HTR-8/SVneo (cell line): Measurements from ENCODE around the gene PBX3.

Experiments used
- DNase-seq: peaks from one replicate; pipeline ENCODE4 v3.0.0; 2011; ENCODE audit warnings: low spot score, mixed read lengths; ENCODE audit not compliant: insufficient read length
- FAIRE-seq: peaks from 2 replicates; lab custom pipeline; 2011; peaks lifted over from hg19 to GRCh38; lab: Jason Lieb, UNC

Gene PBX3

DNA sequence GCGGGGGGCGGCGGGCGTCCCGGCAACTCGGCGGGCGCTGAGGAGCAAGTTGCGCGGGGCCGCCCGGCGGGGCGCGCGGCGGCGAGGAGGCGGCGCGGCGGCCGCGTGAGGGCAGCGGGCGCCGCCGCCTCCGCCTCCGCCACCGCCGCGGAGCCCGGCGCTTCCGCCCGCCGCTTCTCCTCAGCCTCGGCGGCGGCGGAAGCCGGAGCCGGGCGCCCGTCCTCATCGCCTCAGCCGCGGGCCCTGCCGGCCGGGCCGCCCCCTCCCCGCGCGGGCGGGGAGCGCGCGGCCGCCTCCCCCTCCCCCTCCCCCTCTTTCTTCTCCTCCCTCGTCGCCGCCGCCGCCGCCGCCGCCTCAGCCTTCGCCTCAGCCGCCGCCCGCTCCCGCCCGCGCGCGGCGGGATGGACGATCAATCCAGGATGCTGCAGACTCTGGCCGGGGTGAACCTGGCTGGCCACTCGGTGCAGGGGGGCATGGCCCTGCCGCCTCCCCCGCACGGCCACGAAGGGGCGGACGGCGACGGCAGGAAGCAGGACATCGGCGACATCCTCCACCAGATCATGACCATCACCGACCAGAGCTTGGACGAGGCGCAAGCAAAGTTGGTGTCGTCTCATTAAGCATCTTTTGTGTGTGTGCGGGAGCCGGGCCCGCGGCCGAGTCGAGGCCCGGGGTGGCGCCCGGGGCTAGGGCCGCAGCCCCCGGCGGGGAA lies at the start of gene PBX3:
Gene PBX3 (plus strand): TSS at position 321 of the 712 bp plus-strand sequence.
- no peak for FAIRE-seq
- no peak for DNase-seq

DNA sequence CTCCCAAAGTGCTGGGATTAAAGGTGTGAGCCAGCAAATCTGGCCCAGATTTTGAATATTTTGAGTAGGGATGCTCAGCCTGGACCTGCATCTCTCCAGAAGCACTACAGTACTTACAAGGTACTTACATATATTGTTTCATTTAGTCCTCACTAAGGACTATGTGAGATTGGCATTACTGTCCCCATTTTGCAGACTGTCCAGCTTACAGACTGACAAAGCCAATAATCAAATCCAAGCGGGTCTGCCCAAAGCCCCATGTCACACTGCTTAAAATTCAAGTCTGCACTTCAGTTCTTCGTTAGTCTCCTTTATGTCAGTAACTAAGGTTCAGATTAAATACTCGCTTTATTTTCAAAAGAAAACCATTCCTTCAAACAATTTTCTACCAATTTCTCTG lies 47.3 kb upstream of the PBX3 start:
- DNase-seq, result no peak
- no peak for FAIRE-seq

DNA sequence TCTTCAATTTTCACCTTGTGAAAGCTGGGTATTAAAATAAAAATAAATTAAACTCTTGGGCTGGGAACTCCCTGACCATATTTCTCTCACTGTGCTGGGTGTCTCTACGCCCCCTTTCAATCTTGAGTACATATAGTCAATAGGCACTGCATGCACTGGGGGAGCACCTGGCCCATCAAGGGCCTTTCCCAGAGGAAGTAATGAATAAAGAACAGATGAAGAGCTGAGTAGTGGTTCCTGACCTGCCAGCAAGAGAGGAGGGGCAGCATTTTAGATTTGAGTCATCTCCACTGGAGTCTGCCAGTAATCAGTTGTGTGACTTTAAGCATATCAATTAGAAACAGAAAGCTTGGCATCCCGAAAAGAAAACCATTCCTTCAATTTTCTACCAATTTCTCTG lies 46.4 kb upstream of the PBX3 start:
- FAIRE-seq (no peak), DNase-seq (no peak)

DNA sequence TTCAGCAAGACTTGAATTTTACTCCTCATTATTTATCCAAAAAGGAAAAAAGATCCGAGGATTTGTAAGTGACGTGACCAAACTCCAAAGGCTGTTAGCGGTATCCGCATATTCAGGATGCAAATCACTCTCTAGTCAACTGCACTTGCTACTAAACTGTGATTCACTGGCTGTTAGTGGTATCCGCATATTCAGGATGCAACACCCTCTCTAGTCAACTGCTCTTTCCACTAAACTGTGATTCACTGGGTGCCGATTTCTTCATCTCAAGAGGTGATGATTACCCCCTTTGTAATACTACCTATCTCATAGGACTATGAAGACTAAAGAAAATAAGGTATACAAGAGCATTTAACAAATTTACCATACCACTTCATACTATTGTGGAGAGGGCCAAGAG lies 45.8 kb upstream of the PBX3 start:
- no peak for DNase-seq
- FAIRE-seq, result no peak

DNA sequence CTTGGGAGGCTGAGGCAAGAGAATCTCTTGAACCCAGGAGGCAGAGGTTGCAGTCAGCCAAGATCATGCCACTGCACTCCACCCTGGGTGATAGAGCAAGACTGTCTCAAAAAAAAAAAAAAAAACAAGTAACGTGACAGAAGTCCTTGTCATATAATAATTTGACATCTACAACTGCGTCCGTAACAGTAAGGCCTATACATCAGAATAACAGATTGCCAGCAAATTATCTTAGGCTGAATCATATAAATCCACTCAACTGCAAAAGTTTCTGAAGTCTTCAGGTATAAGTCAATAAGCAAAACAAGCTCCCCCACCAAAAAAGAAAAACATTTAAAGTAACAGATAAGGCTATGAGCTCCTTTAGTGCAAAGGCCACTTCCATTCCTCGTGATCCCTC lies 43.5 kb upstream of the PBX3 start:
- DNase-seq (no peak), FAIRE-seq (no peak)

DNA sequence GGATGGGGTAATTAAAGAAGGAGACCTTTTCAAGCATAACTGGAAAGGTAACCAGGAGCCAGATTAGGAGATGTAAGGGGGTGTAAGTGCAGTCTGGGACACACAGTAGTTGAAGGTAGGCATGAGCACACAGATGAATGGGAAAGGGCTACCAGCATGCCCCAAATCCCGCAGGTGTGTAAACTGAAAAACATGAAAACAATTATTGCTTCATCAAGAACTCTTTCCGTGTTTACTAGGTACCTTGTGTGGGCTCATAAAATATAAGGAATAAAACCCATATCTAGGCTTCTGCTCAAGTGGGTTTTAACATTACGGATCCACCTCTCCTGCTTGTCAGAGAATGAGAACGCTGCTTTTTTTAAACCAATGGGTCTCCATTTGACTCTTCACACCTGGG lies 41.3 kb upstream of the PBX3 start:
- no peak for FAIRE-seq
- no peak for DNase-seq

DNA sequence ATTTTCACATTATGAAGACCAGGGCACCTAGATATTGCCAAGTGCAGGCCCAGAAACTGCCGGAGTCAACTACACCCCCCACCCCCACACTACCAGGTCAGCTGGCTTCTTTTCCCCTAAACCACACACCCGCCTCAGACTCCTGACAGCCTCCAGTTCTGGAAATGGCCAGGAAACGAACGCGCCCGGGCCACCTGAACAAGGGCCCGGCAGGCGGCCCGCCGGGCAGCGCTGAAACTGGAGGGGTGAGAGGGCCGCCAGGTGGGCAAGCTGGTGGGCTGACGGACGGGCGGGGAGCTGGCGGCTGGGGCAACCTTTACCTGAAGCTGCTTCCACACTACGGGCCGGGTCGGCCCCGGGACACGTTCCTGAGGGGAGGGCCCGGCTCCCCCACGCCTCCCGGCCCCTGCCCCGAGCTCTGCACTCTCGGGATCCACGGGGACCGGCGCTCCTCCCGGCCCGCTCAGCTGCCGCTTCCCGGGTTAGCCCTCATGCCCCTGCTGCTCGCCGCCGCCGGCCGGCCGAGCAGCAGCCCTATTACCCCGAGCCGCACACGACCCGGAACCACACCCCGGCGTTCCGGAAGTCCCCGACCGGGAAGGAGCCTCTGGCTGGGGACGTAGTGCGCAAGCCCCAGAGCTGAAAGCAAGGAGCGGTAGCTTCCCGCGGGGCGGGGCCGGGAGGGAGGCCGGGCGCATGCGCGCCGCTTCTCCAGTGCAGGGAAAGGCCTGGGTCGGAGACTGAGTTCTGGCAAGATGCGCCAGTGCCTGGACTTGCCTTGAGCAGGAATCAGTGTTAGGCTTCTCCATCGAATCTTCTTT lies 40.3 kb upstream of the PBX3 start, which contains the start of gene MAPKAP1:
Gene MAPKAP1 (minus strand): TSS at position 558 of the 821 bp plus-strand sequence. CDS start 34,634 bp downstream, outside the sequence.
- FAIRE-seq, result peak; percentile 38
- peak; percentile 94 for DNase-seq

DNA sequence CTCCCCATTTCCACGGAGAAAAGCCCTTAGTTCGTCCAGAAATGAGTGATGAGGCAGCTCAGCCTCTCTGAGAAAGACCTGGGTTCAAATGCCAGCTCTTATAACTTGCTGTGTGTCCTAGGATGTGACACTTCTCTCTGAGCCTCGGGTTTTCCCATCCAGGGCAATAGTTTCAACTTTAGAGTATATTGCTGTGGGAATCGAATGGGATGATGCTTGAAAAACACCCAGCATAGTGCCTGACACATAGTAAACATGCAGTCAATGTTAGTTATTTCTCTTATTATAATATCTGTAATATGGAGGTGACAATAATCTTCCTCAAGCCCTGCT lies 39.7 kb upstream of the PBX3 start:
- DNase-seq, result no peak
- no peak for FAIRE-seq

DNA sequence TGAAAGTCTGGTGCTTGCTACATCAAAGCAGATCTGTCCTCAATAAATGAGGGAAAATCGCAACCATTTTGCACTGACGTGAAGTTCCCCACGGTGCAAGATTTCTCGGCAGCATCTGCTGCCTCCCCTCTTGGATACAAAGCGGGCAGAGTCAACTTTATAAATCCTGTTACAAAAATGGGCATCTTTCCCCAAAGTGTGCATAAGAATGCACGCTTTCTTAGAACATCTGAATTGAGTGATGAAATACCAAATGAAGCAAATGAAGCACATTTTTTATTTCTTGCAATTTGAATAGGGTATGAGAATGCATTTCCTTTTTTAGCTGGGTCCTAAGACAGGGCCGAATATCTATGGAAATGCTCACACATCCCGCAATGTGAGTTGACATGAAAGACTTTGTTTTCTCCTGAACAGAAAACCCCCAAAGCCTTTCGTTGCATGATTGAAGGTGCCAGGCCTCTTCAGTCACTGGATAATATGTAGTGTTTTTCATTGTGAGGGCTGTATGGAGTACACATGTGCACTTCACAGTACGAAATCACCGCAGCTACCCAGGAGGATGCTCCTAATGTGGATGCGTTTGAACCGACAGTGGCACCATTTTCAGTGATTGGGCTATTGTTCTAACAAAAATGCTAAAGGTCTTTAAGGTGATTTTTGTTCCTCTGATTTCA lies 20.6 kb upstream of the PBX3 start:
- FAIRE-seq (no peak), DNase-seq (no peak)

DNA sequence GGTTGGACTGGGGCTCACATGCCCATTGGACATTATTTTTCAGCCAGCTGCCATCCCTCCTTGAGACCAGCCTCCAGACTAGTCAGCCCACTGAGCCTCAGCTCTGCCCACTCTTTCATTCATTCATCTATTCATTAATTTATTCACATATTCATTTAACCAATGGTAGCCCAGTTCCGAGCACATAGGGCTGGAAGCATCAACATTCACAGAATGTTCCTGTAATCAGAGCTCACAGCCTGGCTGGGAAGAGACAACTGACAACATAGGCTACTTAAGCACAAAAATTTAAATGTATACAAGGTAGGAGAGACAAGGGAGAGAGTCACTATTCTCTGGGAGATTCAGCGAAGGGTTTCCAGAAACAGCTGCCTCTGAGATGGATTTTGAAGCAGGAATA lies 17.0 kb upstream of the PBX3 start:
- FAIRE-seq (no peak), DNase-seq (no peak)

DNA sequence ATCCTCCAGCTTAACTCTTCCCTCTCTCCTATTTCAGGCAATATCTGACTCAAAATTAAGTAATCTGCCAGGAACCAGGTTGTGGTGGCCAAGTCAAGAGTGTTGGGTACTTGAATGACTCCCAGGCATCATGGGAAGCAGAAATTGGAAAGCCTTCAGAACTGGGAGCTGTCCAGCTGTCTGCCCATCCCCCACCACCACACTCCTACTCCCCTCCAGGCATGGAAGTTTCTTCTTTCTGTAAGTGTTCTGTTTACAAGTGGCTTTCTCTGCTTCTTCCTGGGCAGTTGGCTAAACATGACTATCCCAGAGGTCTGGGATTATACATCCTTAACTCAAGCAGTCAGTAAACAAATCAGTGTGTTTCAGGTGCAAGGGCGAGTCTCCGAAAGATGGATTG lies 14.6 kb upstream of the PBX3 start:
- FAIRE-seq, result no peak

DNA sequence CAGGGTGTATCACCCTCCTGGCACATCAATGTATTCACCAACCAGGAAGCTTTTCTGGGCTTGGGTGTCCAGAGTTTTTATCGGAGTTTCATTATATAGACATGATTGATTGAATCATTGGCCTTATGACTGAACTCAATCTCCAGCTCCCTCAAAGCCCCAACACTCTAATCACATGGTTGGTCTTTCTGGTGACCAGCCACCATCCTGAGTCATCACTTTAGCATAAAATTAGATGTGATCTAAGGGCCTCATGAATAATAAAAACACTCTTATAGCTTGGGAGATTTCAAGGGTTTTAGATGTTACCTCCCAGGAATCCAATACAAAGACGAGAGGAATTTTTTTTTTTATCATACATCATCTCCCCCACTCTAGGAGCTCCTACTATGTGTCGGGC lies 7.7 kb upstream of the PBX3 start:
- FAIRE-seq (no peak), DNase-seq (no peak)

More for the DNA sequence above, 14.6 kb upstream of the PBX3 start:
- DNase-seq, result no peak

DNA sequence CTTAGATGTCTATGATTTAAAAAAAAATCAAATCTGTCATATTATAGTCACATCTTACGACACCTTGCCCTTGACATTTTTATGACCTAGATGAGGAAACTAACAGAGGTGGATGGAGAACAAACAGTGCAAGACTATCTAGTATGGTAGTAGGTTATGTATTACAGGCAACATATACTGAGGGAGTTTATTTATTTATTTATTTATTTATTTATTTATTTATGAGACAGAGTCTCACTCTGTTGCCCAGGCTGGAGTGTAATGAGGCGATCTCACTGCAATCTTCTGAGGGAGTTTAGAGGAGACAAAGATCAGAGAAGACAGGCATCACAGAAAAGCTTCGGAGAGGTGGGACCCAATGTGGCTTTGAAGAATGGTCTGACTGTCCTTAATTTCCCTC lies 4.5 kb upstream of the PBX3 start:
- DNase-seq, result no peak
- FAIRE-seq, result no peak

DNA sequence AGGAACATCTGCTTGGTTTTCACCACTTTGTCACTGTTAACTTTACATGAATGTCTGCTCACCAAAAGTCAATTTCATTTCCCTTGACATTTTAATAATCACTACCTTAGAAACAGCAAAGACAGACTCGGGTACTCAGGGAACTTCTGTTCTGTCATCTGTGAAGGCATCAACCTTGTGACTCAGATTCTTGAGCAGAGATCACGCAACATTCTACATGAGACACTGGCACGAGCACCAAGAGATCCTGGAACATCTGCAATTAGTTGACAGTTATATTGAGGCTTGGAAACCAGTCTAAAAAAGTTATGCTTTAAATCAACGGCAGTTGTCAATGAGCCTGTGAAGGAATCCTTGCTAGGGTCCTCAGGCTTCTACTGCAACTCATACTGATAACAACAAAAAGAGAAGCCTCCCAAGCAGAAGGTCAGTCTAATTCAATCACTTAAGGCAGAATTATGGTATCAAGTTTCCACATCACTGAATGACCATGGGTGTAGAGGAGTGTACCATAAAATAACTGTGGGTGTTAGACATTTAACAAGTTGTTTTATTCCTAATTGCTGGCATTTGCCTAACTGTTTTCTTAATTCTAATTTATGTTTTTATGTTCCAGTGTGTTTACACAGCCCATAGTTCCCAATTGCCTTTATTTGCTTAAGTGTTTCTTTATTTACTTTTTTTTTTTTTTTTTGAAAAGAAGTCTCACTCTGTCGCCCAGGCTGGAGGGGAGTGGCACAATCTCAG lies 3.3 kb upstream of the PBX3 start:
- no peak for FAIRE-seq
- DNase-seq, result no peak

DNA sequence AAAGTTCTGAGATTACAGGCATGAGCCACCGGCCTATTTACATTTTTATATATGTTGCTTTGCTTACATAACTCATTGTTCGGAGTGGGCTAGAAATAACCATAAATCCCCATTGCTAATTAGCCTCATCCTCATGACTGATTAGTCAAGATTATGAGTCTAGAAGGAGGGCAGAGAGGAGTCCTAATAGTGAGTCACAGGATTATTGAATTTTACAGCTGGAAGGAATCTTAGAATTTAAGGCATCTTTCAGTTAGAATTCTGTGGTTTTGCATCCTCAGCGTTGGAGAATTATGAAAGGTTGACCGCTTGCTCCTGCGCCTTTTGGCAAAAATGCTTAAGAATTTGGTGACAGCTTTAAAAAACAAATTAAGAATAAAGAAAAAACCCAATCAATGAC lies 2.6 kb upstream of the PBX3 start:
- FAIRE-seq, result no peak
- peak; percentile 51 for DNase-seq

DNA sequence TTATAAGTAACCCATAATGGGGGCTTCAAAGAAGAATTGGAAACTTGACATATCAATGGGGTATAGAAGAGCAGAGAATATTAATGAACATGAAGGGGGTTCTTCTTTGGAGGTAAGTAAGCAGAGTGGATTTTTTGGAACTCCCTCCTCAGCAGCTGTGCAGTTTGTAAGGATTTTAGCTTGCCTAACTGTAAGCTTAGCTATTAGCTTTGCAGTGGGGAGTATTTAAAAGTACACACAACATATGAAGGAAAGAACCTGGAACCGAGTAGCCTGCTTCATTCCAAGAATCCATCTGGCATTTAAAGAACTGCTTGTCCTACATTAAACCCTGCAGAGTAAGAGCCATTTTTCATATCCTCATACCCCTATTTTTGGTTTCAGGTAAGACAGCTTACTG lies 2.2 kb upstream of the PBX3 start:
- FAIRE-seq (no peak), DNase-seq (no peak)

DNA sequence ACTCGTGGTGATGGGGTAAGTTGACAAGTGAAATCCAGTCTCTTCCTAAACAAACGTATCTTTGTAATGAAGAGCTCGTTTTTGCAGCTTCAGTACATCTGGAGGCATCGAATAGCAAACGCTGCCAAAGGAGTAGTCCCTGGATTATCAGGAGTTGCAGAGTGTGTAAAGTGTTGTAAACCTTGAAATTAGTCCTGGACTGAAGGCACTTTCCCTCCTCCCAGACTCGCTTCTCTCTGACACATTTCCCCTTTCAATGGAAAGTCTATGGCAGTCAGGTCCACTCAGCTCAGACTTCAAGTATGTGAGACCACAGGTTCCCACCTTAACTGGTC lies 1.5 kb upstream of the PBX3 start:
- FAIRE-seq (peak; percentile 20), DNase-seq (no peak)

DNA sequence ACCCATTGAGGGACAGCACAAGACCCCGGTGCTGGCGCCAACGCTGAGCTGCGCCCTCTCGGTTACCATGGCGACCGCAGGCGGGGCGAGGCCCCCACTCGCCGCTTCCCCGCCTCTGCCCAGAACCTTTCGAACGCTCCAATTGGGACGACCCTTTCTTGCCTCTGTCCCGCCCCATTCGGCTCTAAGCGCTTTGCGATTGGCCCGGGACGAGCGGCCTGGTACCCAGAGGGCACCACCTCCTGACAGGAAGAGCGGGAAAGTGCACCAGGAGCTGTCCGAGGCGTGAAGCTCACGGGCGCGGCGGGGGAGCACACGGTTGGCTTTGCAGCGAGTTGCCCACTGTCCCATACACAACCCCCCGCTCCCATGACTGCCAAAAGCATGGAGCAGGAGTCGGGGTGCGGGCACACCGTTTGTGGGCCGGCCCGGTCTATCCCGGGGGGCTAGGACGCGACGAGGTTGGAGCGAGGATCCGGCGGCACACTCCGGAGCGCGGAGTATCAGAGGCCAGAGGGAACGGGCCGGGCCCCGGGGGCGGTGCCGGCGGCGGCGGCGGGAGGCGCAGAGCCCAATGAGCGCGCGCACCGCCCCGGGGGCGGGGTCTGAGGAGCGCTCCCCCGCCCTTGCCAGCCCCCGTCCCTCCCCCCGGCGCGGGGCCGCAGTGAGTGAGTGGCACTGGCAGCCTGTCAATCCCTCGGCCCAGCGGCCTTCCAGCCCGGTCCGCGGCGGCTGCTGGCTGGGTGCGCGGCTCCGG lies 978 bp upstream of the PBX3 start:
- FAIRE-seq (peak; percentile 26), DNase-seq (peak; percentile 89)

DNA sequence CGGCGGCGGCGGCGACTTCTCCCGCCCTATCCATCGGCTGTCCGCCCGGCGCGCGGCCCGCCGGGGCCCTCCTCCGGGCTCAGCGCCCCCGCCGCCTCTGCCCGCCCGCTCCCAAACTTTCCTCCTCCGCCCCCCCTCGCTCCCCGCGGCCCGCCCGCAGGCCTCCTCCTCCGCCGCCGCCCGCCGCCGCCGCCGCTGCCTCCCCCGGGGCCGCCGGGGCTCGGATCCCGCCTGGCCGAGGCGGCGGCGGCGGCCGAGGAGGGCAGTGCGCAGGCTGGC lies 460 bp upstream of the PBX3 start:
- no peak for DNase-seq
- no peak for FAIRE-seq

DNA sequence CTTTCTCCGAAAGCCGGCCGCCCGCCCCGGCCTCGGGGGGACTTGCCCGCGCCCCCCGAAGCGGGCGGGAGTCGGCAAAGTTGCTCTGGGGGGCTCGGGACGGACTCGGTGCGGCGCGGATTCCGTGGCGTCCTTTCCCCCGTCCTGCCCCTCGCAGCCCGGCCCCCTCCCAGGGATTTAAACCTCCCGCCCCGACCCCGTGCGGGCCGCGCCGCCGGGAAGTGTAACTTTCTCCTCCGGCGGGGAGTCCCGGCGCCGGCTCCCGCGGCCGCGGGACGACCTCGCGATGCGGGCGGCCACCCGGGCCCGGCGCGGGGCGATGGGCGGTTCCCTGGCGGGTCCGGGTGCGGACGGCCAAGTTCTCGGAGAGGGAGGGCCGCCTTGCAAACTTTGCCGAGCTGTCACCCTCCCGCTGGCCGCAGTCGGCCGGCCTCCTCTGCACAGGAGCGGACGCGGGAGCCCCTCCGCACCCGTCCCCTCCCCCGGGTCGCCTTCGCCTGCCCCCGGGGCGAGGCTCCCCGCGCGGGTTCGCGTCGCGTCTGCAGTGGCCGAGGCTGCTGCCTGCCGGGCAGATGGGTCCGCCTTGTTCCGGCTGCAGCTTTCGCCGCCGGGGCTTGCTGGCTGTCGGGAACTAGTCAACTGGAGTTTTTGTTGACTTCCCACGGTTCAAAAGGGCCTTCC lies 732 bp downstream of the PBX3 start:
- no peak for FAIRE-seq
- DNase-seq, result no peak
